Common myeloid progenitor, CD34-positive (primary cell): ENCODE results near the gene KICS2.
A peak's percentile ranks its signal among the peaks of the same experiment; 100 is the strongest.

Experiments used
- CTCF ChIA-PET: fragments of 350-600 bp; sonication (Branson Sonifier 250); formaldehyde crosslinking; loops from one replicate; lab custom pipeline; 2021; ENCODE audit warnings: antibody characterized with exemption; lab: Charles Lee
- POLR2A ChIA-PET: fragments of 350-600 bp; sonication (Branson Sonifier 250); formaldehyde crosslinking; loops from one replicate; lab custom pipeline; 2021; ENCODE audit warnings: antibody characterized with exemption; lab: Charles Lee
- DNase-seq, 3 donors: peaks; one replicate each; pipeline versions ENCODE4 v3.0.0 to v3.0.0-alpha.2; 2013
- H3K27ac ChIP-seq, 2 experiments: 1 replicate in 1 of 2; 2 replicates in 1 of 2; pipeline ENCODE4 v1.7.0; 2013; ENCODE audit warnings: inconsistent platforms in 2 of 2, low read length in 2 of 2, mild to moderate bottlenecking in 2 of 2, low read depth in 1 of 2, moderate library complexity in 1 of 2; ENCODE audit not compliant: severe bottlenecking in 2 of 2, insufficient read depth in 1 of 2, poor library complexity in 1 of 2
- H3K27me3 ChIP-seq, 5 experiments: replicated peaks in 2 of 5; 1 replicate in 3 of 5; 2 replicates in 2 of 5; pipeline versions ENCODE4 v1.6.1 to v1.7.0; 2013; ENCODE audit warnings: low read length in 4 of 5, mild to moderate bottlenecking in 2 of 5, moderate library complexity in 2 of 5, inconsistent platforms in 1 of 5; ENCODE audit not compliant: insufficient read depth in 5 of 5, control insufficient read depth in 4 of 5
- H3K36me3 ChIP-seq, 4 experiments: 1 replicate in 2 of 4; 2 replicates in 2 of 4; pipeline versions ENCODE4 v1.6.1 to v1.7.0; 2013; ENCODE audit warnings: low read length in 3 of 4, control low read depth in 1 of 4, mild to moderate bottlenecking in 1 of 4; ENCODE audit not compliant: control insufficient read depth in 4 of 4, insufficient read depth in 4 of 4
- H3K4me1 ChIP-seq, 4 experiments: 1 replicate in 3 of 4; 2 replicates in 1 of 4; pipeline versions ENCODE4 v1.6.1 to v1.7.1; 2013; ENCODE audit warnings: low read length in 3 of 4, mild to moderate bottlenecking in 3 of 4, control low read depth in 1 of 4, inconsistent platforms in 1 of 4, moderate library complexity in 1 of 4; ENCODE audit not compliant: control insufficient read depth in 4 of 4, insufficient read depth in 4 of 4; ENCODE audit errors: control extremely low read depth in 1 of 4
- H3K4me3 ChIP-seq, 7 experiments: 1 replicate in 4 of 7; 2 replicates in 3 of 7; pipeline versions ENCODE4 v1.5.1 to v1.7.0; 2013; ENCODE audit warnings: mild to moderate bottlenecking in 7 of 7, low read length in 6 of 7, moderate library complexity in 6 of 7, inconsistent platforms in 2 of 7, low read depth in 2 of 7, control low read depth in 1 of 7; ENCODE audit not compliant: insufficient read depth in 4 of 7, control insufficient read depth in 1 of 7; ENCODE audit errors: extremely low read depth in 1 of 7
- H3K9me3 ChIP-seq, 5 experiments: 1 replicate in 4 of 5; 2 replicates in 1 of 5; pipeline versions ENCODE4 v1.6.1 to v1.7.1; 2013; ENCODE audit warnings: low read length in 4 of 5, mild to moderate bottlenecking in 2 of 5, inconsistent platforms in 1 of 5, low read depth in 1 of 5, moderate library complexity in 1 of 5; ENCODE audit not compliant: control insufficient read depth in 4 of 5, insufficient read depth in 2 of 5; ENCODE audit errors: control extremely low read depth in 1 of 5
- WGBS: methylation state at CpG from one replicate; pipeline ENCODE4 v1.1.5; 2013; ENCODE audit not compliant: insufficient coverage; 5-methylcytosine and 5-hydroxymethylcytosine counted together

The KICS2 gene

DNA sequence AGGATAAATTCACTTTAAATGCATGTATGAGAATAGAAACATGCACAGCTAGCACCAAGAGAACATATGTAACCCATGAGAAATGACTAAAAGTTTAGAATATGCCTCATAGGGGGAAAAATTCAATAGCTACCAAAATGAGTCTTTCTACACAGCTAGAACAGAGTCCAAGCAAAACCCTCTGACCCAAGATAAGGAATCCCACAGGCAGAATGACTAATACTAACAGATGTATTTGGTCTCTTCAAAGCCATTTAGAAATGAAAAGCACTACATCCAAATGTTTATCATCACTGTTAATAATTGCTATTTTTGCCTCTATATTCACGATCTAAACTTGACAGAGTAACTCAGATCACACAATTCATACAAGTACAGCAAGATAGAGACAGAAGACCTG is 44.0 kb downstream of the KICS2 start:
- H3K27ac ChIP-seq: no peak overlapping the region
- H3K4me3 ChIP-seq: no peak overlapping the region
- ChIA-PET CTCF (interaction anchor here (1.0 kb wide), 1 partner anchor 78 kb away, joined by 3 read pairs; no protein-coding TSS in a partner anchor), POLR2A (no interaction called here)
- WGBS: no CpG with 5 or more reads among the region's 1 CpG
- no peaks in the 10 kb centered on the region for H3K27me3 ChIP-seq
- H3K36me3 ChIP-seq: no peaks in the 10 kb centered on the region
- no peaks in the 10 kb centered on the region for H3K4me1 ChIP-seq
- DNase-seq: no peak
- no peaks in the 10 kb centered on the region for H3K9me3 ChIP-seq

DNA sequence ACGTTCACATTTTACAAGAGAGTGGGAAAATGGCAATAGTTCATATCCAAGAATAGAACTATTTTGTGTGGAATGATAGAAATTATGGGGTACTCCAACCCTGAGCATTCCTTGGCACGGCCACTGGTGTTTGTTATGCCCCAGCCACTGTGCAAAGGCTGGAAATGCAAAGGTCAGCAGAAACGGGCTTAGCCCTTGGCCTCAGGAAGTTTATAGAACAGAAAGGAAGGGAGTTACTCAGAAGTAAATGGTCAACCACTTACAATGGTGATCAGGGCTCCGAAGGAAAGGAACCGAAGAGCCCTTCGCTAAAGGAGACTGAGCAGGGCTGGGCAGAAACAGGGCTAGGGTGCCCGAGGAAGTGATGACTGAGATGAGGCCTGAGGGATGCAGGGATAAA is 45.1 kb downstream of the KICS2 start:
- no peaks in the 10 kb centered on the region for H3K4me1 ChIP-seq
- H3K36me3 ChIP-seq: no peaks in the 10 kb centered on the region
- POLR2A ChIA-PET: no interaction called here
- no peaks in the 10 kb centered on the region for H3K9me3 ChIP-seq
- H3K4me3 ChIP-seq: no peak overlapping the region
- CTCF ChIA-PET: no interaction called here
- H3K27ac ChIP-seq: no peak overlapping the region
- no peak for DNase-seq
- H3K27me3 ChIP-seq: no peaks in the 10 kb centered on the region
- 99% methylated on average over 6 of the region's 7 CpGs for WGBS

DNA sequence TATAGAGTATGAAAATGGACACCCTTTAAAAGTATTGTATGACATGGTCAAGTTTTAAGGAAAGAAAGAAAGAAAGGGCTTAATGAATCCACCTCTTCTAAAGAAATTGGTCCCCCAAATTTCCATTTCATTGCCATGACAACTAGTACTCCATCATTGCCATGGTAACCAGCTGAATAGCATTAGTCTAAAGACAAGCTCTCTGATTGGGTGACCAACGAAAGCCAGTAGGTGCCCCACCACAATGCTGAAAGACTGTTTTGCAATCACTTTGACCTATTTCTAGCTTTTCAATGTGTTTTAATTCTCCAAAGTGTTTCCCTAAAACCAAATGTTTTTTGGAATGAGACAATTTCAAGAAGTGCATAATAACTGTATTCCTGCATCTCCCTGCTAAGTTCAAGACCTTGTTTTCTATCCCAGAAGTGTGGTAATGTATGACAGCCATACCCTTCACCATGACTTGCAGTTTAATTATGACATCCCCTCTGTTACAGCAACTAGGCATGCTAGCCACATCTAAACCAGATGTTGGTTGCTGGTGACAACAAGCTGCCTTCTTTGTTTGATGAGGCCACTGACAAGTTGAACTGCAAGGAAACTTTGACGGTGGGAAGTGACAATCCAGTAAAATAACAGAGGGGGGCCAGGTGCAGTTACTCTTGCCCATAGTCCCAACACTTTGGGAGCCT is 46.7 kb downstream of the KICS2 start:
- ChIA-PET CTCF (no interaction called here), POLR2A (no interaction called here)
- peak in 2 of 3 donors; percentile 33 to 45 for DNase-seq
- H3K27ac ChIP-seq: no peak overlapping the region
- WGBS: 95% methylated on average over 2 of the region's 2 CpGs
- H3K9me3 ChIP-seq: no peaks in the 10 kb centered on the region
- H3K27me3 ChIP-seq: no peaks in the 10 kb centered on the region
- H3K36me3 ChIP-seq: no peaks in the 10 kb centered on the region
- H3K4me3 ChIP-seq: no peak overlapping the region
- H3K4me1 ChIP-seq: no peaks in the 10 kb centered on the region

DNA sequence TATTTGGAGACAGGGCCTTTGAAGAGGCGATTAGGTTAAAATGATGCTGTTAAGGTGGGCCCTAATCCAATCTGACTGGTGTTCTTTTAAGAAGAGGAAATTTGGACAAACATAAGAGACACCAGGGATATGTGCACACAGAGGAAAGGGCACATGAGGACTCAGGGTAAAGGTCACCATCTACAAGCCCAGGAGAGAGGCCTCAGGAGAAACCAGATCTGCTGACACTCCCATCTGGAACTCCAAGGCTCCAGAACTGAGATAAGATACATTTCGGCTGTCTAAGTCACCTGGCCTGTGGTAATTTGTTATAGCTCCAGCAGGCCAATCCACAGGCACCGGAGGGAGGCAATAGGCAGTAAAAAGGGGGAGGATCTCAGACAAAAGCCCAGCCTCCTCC is 48.6 kb downstream of the KICS2 start:
- DNase-seq: no peak
- Histone ChIP-seq H3K9me3 (no peaks in the 10 kb centered on the region), H3K4me3 (no peak overlapping the region), H3K27ac (no peak overlapping the region), H3K36me3 (no peaks in the 10 kb centered on the region), H3K4me1 (no peaks in the 10 kb centered on the region), H3K27me3 (no peaks in the 10 kb centered on the region)
- CTCF ChIA-PET: interaction anchor here (0.8 kb wide), 1 partner anchor 329 kb away, joined by 3 read pairs; no protein-coding TSS in a partner anchor
- WGBS: 97% methylated on average over 2 of the region's 3 CpGs
- POLR2A ChIA-PET: no interaction called here
